K562 (cell line): Measurements from ENCODE around the gene TOM1L2.

Experiments
- CBFB ChIP-seq: sonication (generic); formaldehyde crosslinking; IDR thresholded peaks from 2 replicates; pipeline ENCODE4 v1.4.0; 2020; ENCODE audit warnings: mild to moderate bottlenecking, missing genetic modification reagents
- CHD1 ChIP-seq: fragments of 200-600 bp; sonication (generic); IDR thresholded peaks from one replicate; pipeline ENCODE4 v1.6.1; 2012; ENCODE audit warnings: mild to moderate bottlenecking, moderate library complexity, low read length, inconsistent platforms
- CTCF ChIP-seq, 3 experiments: IDR thresholded peaks in 2 of 3; conservative IDR thresholded peaks in 1 of 3; 2 replicates each; pipeline ENCODE4 v1.5.1; 2011 to 2012; ENCODE audit warnings: low read length in 3 of 3, mild to moderate bottlenecking in 3 of 3, control low read depth in 2 of 3, improper control_type of control experiment in 1 of 3, inconsistent platforms in 1 of 3, low read depth in 1 of 3, mixed read lengths in 1 of 3, moderate library complexity in 1 of 3; ENCODE audit not compliant: insufficient read depth in 2 of 3
- FOSL1 ChIP-seq: fragments of 200-800 bp; sonication (Bioruptor generic); conservative IDR thresholded peaks from 2 replicates; pipeline ENCODE4 v1.6.1; 2016; ENCODE audit warnings: missing genetic modification characterization, missing compliant biosample characterization
- GTF2E2 ChIP-seq: fragments of 200-800 bp; sonication (Bioruptor generic); IDR thresholded peaks from 2 replicates; pipeline ENCODE4 v1.6.1; 2016; ENCODE audit warnings: missing genetic modification characterization, missing compliant biosample characterization
- MTA3 ChIP-seq: fragments of 450-650 bp; formaldehyde crosslinking; IDR thresholded peaks from 2 replicates; pipeline ENCODE4 v1.6.1; 2017; ENCODE audit warnings: mild to moderate bottlenecking, borderline replicate concordance
- PHF21A ChIP-seq: fragments of 450-650 bp; IDR thresholded peaks from 2 replicates; pipeline ENCODE4 v1.6.1; 2017; ENCODE audit warnings: low read depth, borderline replicate concordance
- RAD51 ChIP-seq: fragments of 450-650 bp; IDR thresholded peaks from 2 replicates; pipeline ENCODE4 v1.7.1; 2016; ENCODE audit warnings: low read depth, mild to moderate bottlenecking, borderline replicate concordance
- TCF7L2 ChIP-seq: fragments of 150-350 bp; IDR thresholded peaks from 2 replicates; pipeline ENCODE4 v1.6.1; 2016; ENCODE audit warnings: low read depth, mild to moderate bottlenecking, low read length, moderate library complexity
- ZFPM2 ChIP-seq: fragments of 250-450 bp; sonication (Bioruptor Pico); IDR thresholded peaks from 2 replicates; pipeline ENCODE4 v1.5.1; 2022; ENCODE audit warnings: mild to moderate bottlenecking
- ZNF146 ChIP-seq: IDR thresholded peaks from one replicate; pipeline ENCODE4 v1.6.1; 2018; ENCODE audit warnings: missing compliant biosample characterization; ENCODE audit not compliant: unreplicated experiment
- ZNF785 ChIP-seq: fragments of 250-450 bp; sonication (Bioruptor Pico); IDR thresholded peaks from 2 replicates; pipeline ENCODE4 v1.4.0; 2020; ENCODE audit warnings: mild to moderate bottlenecking
- TF ChIP-seq, protein P1 (sequence below): sonication (generic); formaldehyde crosslinking; IDR thresholded peaks from 2 replicates; pipeline ENCODE4 v1.8.0; 2023; ENCODE audit warnings: mild to moderate bottlenecking, missing genetic modification reagents
- TF ChIP-seq, protein P2 (sequence below): fragments of 250-450 bp; sonication (Bioruptor Pico); IDR thresholded peaks from 2 replicates; pipeline ENCODE4 v1.4.0; 2020; ENCODE audit warnings: mild to moderate bottlenecking

GRCh38 chr17:17851103-17852002, 120.8 kb downstream of the TOM1L2 start:
- TF ChIP-seq, protein P1, sequence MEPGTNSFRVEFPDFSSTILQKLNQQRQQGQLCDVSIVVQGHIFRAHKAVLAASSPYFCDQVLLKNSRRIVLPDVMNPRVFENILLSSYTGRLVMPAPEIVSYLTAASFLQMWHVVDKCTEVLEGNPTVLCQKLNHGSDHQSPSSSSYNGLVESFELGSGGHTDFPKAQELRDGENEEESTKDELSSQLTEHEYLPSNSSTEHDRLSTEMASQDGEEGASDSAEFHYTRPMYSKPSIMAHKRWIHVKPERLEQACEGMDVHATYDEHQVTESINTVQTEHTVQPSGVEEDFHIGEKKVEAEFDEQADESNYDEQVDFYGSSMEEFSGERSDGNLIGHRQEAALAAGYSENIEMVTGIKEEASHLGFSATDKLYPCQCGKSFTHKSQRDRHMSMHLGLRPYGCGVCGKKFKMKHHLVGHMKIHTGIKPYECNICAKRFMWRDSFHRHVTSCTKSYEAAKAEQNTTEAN (CRISPR knock-in tag) = no peak
- TF ChIP-seq ZNF785 (no peak), PHF21A (no peak), ZFPM2 (CRISPR knock-in tag) (no peak), ZNF146 (CRISPR knock-in tag) (no peak), CBFB (CRISPR knock-in tag) (no peak), MTA3 (no peak), FOSL1 (no peak), TCF7L2 (no peak), RAD51 (no peak), GTF2E2 (no peak), CTCF (IDR thresholded peaks at IDR 0.05 in 2 of 3, conservative IDR thresholded peaks at IDR 0.05 in 1 of 3; ENCODE audit: insufficient read depth in 2 of 3, low read depth in 1 of 3, low read length in 3 of 3) (no peak), CHD1 (no peak)
- TF ChIP-seq, protein P2, sequence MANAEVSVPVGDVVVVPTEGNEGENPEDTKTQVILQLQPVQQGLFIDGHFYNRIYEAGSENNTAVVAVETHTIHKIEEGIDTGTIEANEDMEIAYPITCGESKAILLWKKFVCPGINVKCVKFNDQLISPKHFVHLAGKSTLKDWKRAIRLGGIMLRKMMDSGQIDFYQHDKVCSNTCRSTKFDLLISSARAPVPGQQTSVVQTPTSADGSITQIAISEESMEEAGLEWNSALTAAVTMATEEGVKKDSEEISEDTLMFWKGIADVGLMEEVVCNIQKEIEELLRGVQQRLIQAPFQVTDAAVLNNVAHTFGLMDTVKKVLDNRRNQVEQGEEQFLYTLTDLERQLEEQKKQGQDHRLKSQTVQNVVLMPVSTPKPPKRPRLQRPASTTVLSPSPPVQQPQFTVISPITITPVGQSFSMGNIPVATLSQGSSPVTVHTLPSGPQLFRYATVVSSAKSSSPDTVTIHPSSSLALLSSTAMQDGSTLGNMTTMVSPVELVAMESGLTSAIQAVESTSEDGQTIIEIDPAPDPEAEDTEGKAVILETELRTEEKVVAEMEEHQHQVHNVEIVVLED (CRISPR knock-in tag) = no peak
